HEK293 (cell line): ENCODE results near the gene FAM169A.

Experiments used
- CTCF ChIA-PET: fragments of 350-600 bp; formaldehyde crosslinking; extraction: SDS; loops from one replicate; lab custom pipeline; 2021; ENCODE audit warnings: antibody characterized with exemption; lab: Yijun Ruan, JAX
- POLR2A ChIA-PET: fragments of 300-600 bp; formaldehyde crosslinking; extraction: SDS; loops from one replicate; lab custom pipeline; 2020; ENCODE audit warnings: antibody characterized with exemption, inconsistent platforms; lab: Yijun Ruan, JAX
- H3K27ac ChIP-seq: fragments of 200-500 bp; sonication (Bioruptor generic); 2 replicates; pipeline ENCODE4 v1.5.1; 2014; ENCODE audit warnings: low read depth, low read length, control low read depth, inconsistent platforms; ENCODE audit errors: extremely low read depth
- H3K36me3 ChIP-seq, 2 experiments: fragments of 200-500 bp in 1 of 2; sonication (Bioruptor generic) in 1 of 2; 1 replicate in 1 of 2; 2 replicates in 1 of 2; pipeline ENCODE4 v1.5.1; 2014 to 2017; ENCODE audit warnings: inconsistent platforms in 2 of 2, low read length in 2 of 2; ENCODE audit not compliant: control insufficient read depth in 2 of 2, insufficient read depth in 1 of 2
- H3K4me1 ChIP-seq: fragments of 200-500 bp; sonication (Bioruptor generic); 2 replicates; pipeline ENCODE4 v1.5.1; 2014; ENCODE audit warnings: mild to moderate bottlenecking, low read length, inconsistent platforms; ENCODE audit not compliant: control insufficient read depth, insufficient read depth
- H3K4me3 ChIP-seq: 2 replicates; pipeline ENCODE4 v1.5.1; 2011; ENCODE audit warnings: low read depth, mild to moderate bottlenecking, control low read depth, low read length, moderate library complexity
- H3K9me3 ChIP-seq: fragments of 200-500 bp; sonication (Bioruptor generic); 2 replicates; pipeline ENCODE4 v1.5.1; 2014; ENCODE audit warnings: low read depth, low read length, inconsistent platforms; ENCODE audit not compliant: control insufficient read depth, insufficient read depth
- BCL6B ChIP-seq: fragments of 450-650 bp; formaldehyde crosslinking; IDR thresholded peaks from 2 replicates; pipeline ENCODE4 v1.5.1; 2017; ENCODE audit warnings: missing biosample characterization, missing genetic modification characterization
- HOXA7 ChIP-seq: sonication (generic); formaldehyde crosslinking; IDR thresholded peaks from 2 replicates; pipeline ENCODE4 v1.8.1; 2022; ENCODE audit warnings: missing genetic modification reagents, borderline replicate concordance
- MEIS1 ChIP-seq: sonication (generic); formaldehyde crosslinking; IDR thresholded peaks from 2 replicates; pipeline ENCODE4 v1.8.1; 2022; ENCODE audit warnings: missing genetic modification reagents, mild to moderate bottlenecking, borderline replicate concordance
- SCRT2 ChIP-seq: fragments of 450-650 bp; formaldehyde crosslinking; IDR thresholded peaks from 2 replicates; pipeline ENCODE4 v1.5.1; 2016; ENCODE audit warnings: missing biosample characterization, missing genetic modification characterization
- SP2 ChIP-seq: fragments of 450-650 bp; formaldehyde crosslinking; IDR thresholded peaks from 2 replicates; pipeline ENCODE4 v1.5.1; 2016; ENCODE audit warnings: missing biosample characterization, missing genetic modification characterization
- ZBTB6 ChIP-seq: fragments of 450-650 bp; formaldehyde crosslinking; IDR thresholded peaks from 2 replicates; pipeline ENCODE4 v1.5.1; 2017; ENCODE audit warnings: missing biosample characterization, missing genetic modification characterization
- ZFP3 ChIP-seq: fragments of 450-650 bp; formaldehyde crosslinking; IDR thresholded peaks from 2 replicates; pipeline ENCODE4 v1.5.1; 2016; ENCODE audit warnings: low read depth, missing biosample characterization, missing genetic modification characterization
- ZNF214 ChIP-seq: fragments of 450-650 bp; formaldehyde crosslinking; IDR thresholded peaks from 2 replicates; pipeline ENCODE4 v1.5.1; 2017; ENCODE audit warnings: missing biosample characterization, mild to moderate bottlenecking, missing genetic modification characterization, borderline replicate concordance
- ZNF223 ChIP-seq: fragments of 450-650 bp; formaldehyde crosslinking; IDR thresholded peaks from 2 replicates; pipeline ENCODE4 v1.5.1; 2016; ENCODE audit warnings: missing biosample characterization, missing genetic modification characterization
- ZNF366 ChIP-seq: fragments of 450-650 bp; formaldehyde crosslinking; conservative IDR thresholded peaks from 2 replicates; pipeline ENCODE4 v1.5.1; 2016; ENCODE audit warnings: missing biosample characterization, missing genetic modification characterization
- ZNF518A ChIP-seq: fragments of 450-650 bp; formaldehyde crosslinking; conservative IDR thresholded peaks from 2 replicates; pipeline ENCODE4 v1.5.1; 2016; ENCODE audit warnings: low read depth, missing biosample characterization, missing genetic modification characterization

FAM169A gene

DNA sequence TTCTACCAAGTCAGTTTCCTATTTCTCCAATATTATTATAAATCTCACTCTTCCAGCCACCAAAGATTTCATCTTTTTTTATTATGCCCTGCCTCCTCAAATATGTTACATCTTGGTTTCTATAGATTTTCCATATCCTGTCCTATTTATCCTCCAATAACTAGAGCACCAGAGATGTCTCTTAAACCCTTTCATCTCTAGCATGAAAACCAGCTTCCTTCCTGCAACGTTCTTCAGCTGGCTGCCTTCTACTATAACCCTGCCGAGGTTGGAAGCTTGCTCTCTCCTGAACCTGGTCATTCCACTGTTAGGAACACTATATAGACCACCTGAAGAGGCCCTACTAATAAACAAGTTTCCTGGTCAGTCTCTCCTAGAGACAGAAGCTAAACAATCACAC is 27.9 kb downstream of the FAM169A start:
- ChIA-PET POLR2A (interaction anchor here (0.6 kb wide), 1 partner anchor 1015 kb away, joined by 5 read pairs; no protein-coding TSS in a partner anchor), CTCF (interaction anchor here (0.6 to 0.7 kb wide), 3 partner anchors 9 to 1799 kb away, joined by 3 read pairs; no protein-coding TSS in a partner anchor)
- no peaks in the 10 kb centered on the region for H3K9me3 ChIP-seq
- H3K27ac ChIP-seq, result no peak overlapping the region
- H3K4me1 ChIP-seq, result no peaks in the 10 kb centered on the region
- peaks cover 18 to 42% of the 10 kb centered on the region in 2 experiments for H3K36me3 ChIP-seq
- no peak for TF ChIP-seq BCL6B (tag by site-specific recombination)
- no peak for TF ChIP-seq ZNF518A
- no peak for TF ChIP-seq HOXA7 (CRISPR knock-in tag)
- TF ChIP-seq ZNF214 (tag by site-specific recombination), result no peak
- no peak for TF ChIP-seq SP2 (tag by site-specific recombination)
- no peak for TF ChIP-seq ZBTB6 (tag by site-specific recombination)
- TF ChIP-seq, all 188 proteins: peak for 0
- H3K4me3 ChIP-seq, result no peak overlapping the region

GRCh38 chr5:74837115-74837514 is 29.1 kb downstream of the FAM169A start:
- POLR2A ChIA-PET, result interaction anchor here (0.6 kb wide), 1 partner anchor 45 kb away, joined by 3 read pairs; no protein-coding TSS in a partner anchor
- no peak overlapping the region for H3K4me3 ChIP-seq
- CTCF ChIA-PET, result no interaction called here

GRCh38 chr5:74833537-74834266 is 32.5 kb downstream of the FAM169A start:
- ChIA-PET CTCF (no interaction called here), POLR2A (no interaction called here)
- Histone ChIP-seq H3K9me3 (no peaks in the 10 kb centered on the region), H3K4me3 (no peak overlapping the region), H3K4me1 (no peaks in the 10 kb centered on the region)
- no peak for TF ChIP-seq ZFP3
- no peak for TF ChIP-seq BCL6B (tag by site-specific recombination)
- TF ChIP-seq SCRT2 (tag by site-specific recombination), result peak; percentile 53; the same call in 1 of the 2 replicates
- TF ChIP-seq, all 188 proteins: peak for 1
- H3K27ac ChIP-seq, result no peak overlapping the region
- peaks cover 10 to 34% of the 10 kb centered on the region in 2 experiments; a peak in 2 of 3 replicates for H3K36me3 ChIP-seq

More at GRCh38 chr5:74837115-74837514, 29.1 kb downstream of the FAM169A start:
- Histone ChIP-seq H3K9me3 (no peaks in the 10 kb centered on the region), H3K4me1 (no peaks in the 10 kb centered on the region), H3K36me3 (peaks cover 18 to 42% of the 10 kb centered on the region in 2 experiments), H3K27ac (no peak overlapping the region)
- TF ChIP-seq MEIS1 (CRISPR knock-in tag) (no peak), ZNF366 (tag by site-specific recombination) (no peak), ZNF223 (tag by site-specific recombination) (no peak)
